GM19463 (cell line): ENCODE measurements around the gene DCBLD2.

Source experiments
- ATAC-seq: cut with Tn5 transposase; IDR thresholded peaks from one replicate; pipeline ENCODE4 v1.9.1; 2021; ENCODE audit warnings: mild to moderate bottlenecking, moderate library complexity; ENCODE audit not compliant: unreplicated experiment

Gene DCBLD2

GRCh38 chr3:98772022-98772421, 129.5 kb downstream of the DCBLD2 start:
- ATAC-seq, result no peak

DNA sequence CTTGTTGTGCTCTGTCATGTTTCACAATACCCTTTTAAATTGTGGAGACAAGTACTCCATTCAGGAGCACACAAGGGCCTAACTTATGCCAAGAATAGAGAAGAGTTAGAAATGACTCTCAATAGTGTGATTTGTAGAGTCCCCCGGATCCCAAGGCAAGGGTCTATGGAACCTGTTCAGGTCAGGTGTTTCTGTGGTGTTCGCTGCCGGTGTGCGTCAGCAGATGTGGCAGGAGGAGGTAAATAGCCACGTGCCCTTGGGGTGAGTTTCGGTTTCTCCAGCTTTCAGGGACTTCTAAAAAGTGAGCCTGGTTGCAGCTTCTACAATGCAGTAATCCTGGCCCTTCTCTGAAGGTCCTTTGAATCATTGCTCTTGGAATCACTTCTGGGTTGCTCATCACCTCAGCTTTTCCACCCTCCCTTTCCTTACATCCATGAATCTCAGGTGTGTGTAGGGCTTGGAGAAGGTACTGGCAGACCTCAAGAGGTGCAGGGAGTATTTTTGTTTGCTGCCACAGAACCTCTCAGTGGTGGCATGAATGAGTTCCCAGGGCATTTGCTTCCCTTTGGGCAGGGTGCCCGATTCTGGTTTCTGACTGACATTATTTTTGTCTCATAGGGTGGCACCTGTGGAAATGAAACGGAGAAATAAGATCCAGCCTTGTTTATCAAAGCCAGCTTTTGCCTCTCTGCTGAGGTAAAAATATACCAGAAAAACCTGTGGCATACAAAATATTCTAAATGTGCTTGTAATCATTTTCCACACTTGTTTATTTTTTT, 131.0 kb downstream of the DCBLD2 start:
- peak; percentile 74 for ATAC-seq

DNA sequence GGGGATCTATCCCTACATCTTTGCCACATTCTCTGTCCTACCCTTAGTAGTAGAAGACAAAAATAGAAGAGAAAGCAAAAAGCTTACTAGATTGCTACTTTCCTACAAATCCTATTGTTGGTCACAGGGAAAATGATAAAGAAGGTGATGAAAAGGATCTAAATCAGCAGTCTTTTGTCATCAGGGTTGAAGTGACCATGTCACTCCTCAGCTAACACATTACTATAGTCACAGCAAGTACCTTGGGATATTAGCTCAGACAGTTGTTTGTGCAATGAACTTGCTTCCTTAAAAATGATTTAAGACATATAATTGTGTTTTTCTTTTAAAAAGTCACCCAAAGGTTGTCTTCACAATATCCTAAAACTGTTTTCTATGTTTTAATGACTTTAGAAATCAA, 132.0 kb downstream of the DCBLD2 start:
- no peak for ATAC-seq

- ATAC-seq, result no peak
Observed at GRCh38 chr3:98768961-98769360, 132.5 kb downstream of the DCBLD2 start.

GRCh38 chr3:98766924-98767323, 134.6 kb downstream of the DCBLD2 start:
- ATAC-seq, result no peak

DNA sequence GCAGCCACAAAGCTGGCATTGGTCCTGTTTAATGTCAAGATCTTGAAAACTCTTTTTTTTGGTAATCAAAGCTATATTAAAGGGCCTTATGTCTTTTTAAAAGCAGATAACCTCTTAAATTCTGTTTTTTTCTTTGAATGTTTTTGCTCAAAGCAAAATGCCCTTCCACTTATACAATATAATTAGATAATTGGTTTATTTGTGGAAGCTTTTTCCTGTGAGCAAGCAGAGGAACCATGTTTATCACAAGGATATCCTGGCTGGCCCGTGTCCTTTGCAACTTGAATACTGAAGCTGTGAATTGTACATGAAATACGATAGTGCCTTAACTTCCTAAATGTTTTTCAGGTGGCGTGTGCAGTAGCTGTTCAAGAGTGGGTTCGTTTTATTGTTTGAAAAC, 135.8 kb downstream of the DCBLD2 start:
- ATAC-seq, result no peak

- ATAC-seq, result no peak
Observed at GRCh38 chr3:98764472-98764884, 137.0 kb downstream of the DCBLD2 start.

DNA sequence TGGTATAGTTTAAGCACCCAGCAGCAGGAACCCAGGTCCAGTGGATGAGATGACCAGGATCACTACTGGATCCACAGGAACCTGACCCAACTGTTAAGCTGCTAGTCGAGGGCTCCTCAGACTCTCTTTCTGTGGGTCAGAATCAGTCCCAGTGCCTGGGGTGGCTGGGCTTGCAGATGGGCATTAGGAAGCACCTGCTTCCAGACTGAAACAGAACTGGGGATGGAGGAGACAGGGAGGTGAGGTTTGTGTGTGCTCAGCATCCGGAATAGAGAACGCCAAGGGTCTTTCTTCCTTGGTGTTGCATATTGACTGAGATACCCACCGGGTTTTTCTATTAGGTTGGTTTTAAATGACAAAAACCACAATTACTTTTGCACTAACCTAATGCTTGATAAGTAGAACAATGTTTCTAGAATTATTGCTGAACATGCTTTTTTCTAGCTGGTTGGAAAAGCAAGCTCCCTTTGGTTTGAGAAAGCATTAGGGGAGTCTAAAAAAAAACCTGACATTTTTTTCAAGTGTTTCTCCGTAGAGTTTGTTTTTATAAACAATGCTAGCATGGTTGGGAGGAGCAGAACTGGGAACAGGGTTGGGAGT, 137.6 kb downstream of the DCBLD2 start:
- ATAC-seq, result no peak

- no peak for ATAC-seq
Observed at GRCh38 chr3:98763076-98763475, 138.4 kb downstream of the DCBLD2 start, which contains the start of gene ST3GAL6. TSS of gene ST3GAL6 (plus strand) at chr3:98763340. CDS start at chr3:98768441, 5,101 bp downstream.

DNA sequence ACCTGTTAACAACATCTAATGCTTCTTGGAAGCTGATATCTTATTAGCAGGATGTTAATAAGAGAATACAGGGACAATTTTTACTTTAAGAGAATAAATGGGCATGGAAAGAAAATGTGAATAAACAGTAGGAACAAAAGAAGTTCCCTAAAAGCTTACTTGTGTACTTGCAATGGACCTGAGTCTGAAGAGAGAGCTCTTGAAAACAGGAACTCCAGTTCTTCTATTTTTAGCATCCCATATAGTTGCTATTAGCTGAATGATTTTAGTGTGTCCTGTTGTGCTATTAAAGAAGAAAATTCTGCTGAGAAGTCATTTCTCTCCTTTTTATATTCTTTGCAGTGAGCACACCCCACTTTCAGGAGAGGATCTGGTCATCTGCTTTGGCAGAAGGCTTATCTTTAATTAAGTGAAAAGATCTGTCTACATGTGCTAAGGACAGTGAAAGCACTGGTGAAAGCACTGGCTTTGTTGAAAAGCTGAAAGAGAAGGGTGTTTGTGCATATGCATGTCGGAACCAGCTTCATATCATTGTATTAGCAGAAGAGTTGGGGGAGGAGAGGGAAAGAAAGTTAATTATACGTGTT, 139.8 kb downstream of the DCBLD2 start:
- ATAC-seq, result no peak

DNA sequence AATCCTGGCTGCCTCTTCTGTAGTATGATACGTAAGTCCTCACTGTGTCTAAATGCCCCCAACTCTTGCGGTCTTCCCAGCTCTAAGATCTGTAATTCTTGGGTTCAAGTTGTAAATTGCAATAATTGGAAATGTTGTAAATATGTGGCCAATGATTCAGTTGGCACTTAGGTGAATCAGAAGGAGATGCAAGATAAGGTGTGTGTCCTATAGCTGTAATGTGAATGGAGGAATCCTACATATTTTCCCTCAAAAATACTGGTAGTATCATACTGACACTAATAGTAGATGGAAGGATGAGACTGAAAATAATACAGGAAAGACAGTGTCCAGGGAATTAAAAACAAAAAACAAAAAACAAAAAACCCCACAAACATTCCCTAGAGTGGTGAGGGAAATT, 141.9 kb downstream of the DCBLD2 start:
- no peak for ATAC-seq

DNA sequence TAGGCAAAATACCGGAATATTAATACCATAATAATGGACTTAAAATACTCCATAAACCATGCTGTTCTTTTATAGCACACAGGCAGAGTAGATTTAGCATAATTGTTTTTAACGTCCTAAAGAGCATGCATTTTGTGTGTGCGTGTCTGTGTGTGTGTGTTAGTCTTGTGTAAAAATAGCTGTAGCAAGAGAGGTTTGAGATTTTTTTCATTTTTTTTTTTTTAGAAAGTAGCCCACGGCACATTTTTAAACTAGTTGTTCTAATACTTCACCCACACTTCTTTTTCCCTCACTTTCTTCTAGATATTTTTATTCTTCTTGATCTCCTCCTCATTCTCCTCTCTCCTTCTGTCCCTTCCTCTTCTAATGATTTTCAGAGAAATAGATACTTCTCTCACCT, 145.9 kb downstream of the DCBLD2 start:
- no peak for ATAC-seq

- no peak for ATAC-seq
Observed at GRCh38 chr3:98754483-98754882, 147.0 kb downstream of the DCBLD2 start.

- no peak for ATAC-seq
Observed at GRCh38 chr3:98750276-98750919, 151.1 kb downstream of the DCBLD2 start.

DNA sequence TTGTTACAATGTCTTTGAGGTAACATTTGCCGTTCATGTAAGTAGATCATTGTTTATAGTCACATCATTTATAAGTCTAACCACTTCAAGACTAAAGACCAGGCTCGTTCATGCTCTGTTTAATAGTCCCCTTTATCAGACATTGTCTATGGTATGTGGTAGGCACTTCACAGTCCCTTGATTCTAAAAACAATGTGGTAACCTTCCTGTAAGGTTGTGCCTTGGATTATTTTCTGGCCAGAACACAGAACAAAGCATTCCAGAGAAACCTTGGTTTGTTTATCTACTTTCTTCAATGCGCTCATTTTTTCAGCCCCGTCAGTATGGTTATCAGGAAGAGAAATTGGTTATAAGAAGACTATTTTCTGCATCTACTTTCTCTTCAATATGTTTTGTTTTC, 154.6 kb downstream of the DCBLD2 start:
- ATAC-seq, result no peak

GRCh38 chr3:98746122-98746521, 155.4 kb downstream of the DCBLD2 start:
- no peak for ATAC-seq
